Smooth muscle cell (in vitro differentiated cells): Measurements from ENCODE around the gene CHST8. TPM values are rescaled to one million over a fixed set of nuclear protein-coding genes. Genes with fewer than 3 reads are reported as not detected.

ENCODE experiments used
- DNase-seq: peaks from one replicate; lab custom pipeline; 2025; ENCODE audit not compliant: unreplicated experiment; lab: John Stamatoyannopoulos, UW
- H2AFZ ChIP-seq: fragments of 200-600 bp; sonication (generic); 2 replicates; pipeline ENCODE4 v1.6.0; 2016; ENCODE audit warnings: antibody characterized with exemption, low read depth, mild to moderate bottlenecking
- H3F3A ChIP-seq: fragments of 200-600 bp; sonication (generic); 2 replicates; pipeline ENCODE4 v1.6.0; 2017; ENCODE audit warnings: antibody characterized with exemption, low read depth
- H3K27ac ChIP-seq: fragments of 200-600 bp; sonication (generic); 2 replicates; pipeline ENCODE4 v1.5.1; 2016; ENCODE audit warnings: low read depth, mild to moderate bottlenecking
- H3K27me3 ChIP-seq: fragments of 200-600 bp; sonication (generic); 2 replicates; pipeline ENCODE4 v1.6.1; 2016; ENCODE audit warnings: low read depth, mild to moderate bottlenecking
- H3K36me3 ChIP-seq: fragments of 200-600 bp; sonication (generic); 2 replicates; pipeline ENCODE4 v1.5.1; 2016; ENCODE audit warnings: low read depth
- H3K4me1 ChIP-seq: fragments of 200-600 bp; sonication (generic); 2 replicates; pipeline ENCODE4 v1.5.1; 2016; ENCODE audit warnings: low read depth
- H3K4me2 ChIP-seq: fragments of 200-600 bp; sonication (generic); 2 replicates; pipeline ENCODE4 v1.6.0; 2016; ENCODE audit warnings: mild to moderate bottlenecking
- H3K4me3 ChIP-seq: fragments of 200-600 bp; sonication (generic); 2 replicates; pipeline ENCODE4 v1.5.1; 2016; ENCODE audit warnings: mild to moderate bottlenecking
- H3K79me2 ChIP-seq: fragments of 200-600 bp; sonication (generic); 2 replicates; pipeline ENCODE4 v1.6.0; 2016; ENCODE audit warnings: low read depth, mild to moderate bottlenecking
- H3K9ac ChIP-seq: fragments of 200-600 bp; sonication (generic); 2 replicates; pipeline ENCODE4 v1.6.0; 2016; ENCODE audit warnings: low read depth
- H3K9me3 ChIP-seq: fragments of 200-600 bp; sonication (generic); replicated peaks from 2 replicates; pipeline ENCODE4 v1.5.1; 2016; ENCODE audit warnings: low read depth
- H4K20me1 ChIP-seq: fragments of 200-600 bp; sonication (generic); 2 replicates; pipeline ENCODE4 v1.6.0; 2016; ENCODE audit warnings: low read depth
- CTCF ChIP-seq: fragments of 200-600 bp; sonication (generic); IDR thresholded peaks from 2 replicates; pipeline ENCODE4 v1.5.1; 2017; ENCODE audit warnings: borderline replicate concordance, mild to moderate bottlenecking, antibody characterized with exemption; ENCODE audit not compliant: insufficient read depth, poor library complexity, severe bottlenecking
- WGBS: methylation state at CpG from one replicate; pipeline ENCODE4 v1.1.7; 2016; ENCODE audit warnings: low lambda C conversion rate; 5-methylcytosine and 5-hydroxymethylcytosine counted together
- polyA plus RNA-seq: library from polyadenylated mRNA; unstranded; fragments of >200 nt; fragmentation: Nextera tagmentation; extraction: Ambion mirVana; gene quantifications from 2 replicates; pipeline ENCODE4 v1.2.1, GENCODE V29; 2016
- total RNA-seq: library from RNA; depleted of rRNA; stranded (reverse); fragments of >200 nt; gene quantifications from 2 replicates; pipeline ENCODE4 v1.2.3, GENCODE V29; 2014

The CHST8 gene
- total and polyA plus RNA-seq, 2 experiments from 2014 or later: not detected

DNA sequence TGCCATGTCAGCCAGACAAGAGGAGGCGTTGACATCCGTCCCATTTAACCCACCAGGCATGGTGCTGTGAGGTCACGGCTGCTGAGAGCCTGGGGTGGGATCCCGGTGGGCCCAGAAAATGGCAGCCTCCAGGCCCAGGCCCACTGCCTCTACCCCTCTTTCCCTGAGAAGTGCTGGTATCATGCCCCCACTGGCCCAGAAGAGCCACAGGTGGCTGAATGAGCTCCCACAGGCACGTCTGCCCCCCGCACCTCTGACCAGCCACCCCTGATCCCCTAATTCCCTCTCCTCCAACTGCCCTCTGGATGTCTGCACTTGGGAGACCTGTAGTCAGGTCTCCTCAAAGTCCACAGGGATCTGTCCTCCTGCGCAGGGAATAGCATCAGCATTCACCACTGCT, 137.6 kb downstream of the CHST8 start:
- H3K4me1 ChIP-seq: no peaks in the 10 kb centered on the region
- H3K27ac ChIP-seq: no peak overlapping the region
- no peak overlapping the region for H3K9ac ChIP-seq
- H3K27me3 ChIP-seq: no peaks in the 10 kb centered on the region
- no peak overlapping the region for H3K4me3 ChIP-seq
- no peaks in the 10 kb centered on the region for H3K36me3 ChIP-seq
- no peak for DNase-seq
- H3K79me2 ChIP-seq: no peaks in the 10 kb centered on the region
- H3K4me2 ChIP-seq: no peak overlapping the region
- H3K9me3 ChIP-seq: no peaks in the 10 kb centered on the region
- no peak overlapping the region for H2AFZ ChIP-seq
- 92% methylated on average over 7 of the region's 7 CpGs for WGBS
- no peaks in the 10 kb centered on the region for H4K20me1 ChIP-seq
- TF ChIP-seq CTCF: no peak
- H3F3A ChIP-seq: no peaks in the 10 kb centered on the region

GRCh38 chr19:33763633-33764371, 142.0 kb downstream of the CHST8 start:
- Histone ChIP-seq H3F3A (no peaks in the 10 kb centered on the region), H3K9ac (no peak overlapping the region), H3K27ac (no peak overlapping the region), H3K36me3 (no peaks in the 10 kb centered on the region), H2AFZ (no peak overlapping the region), H3K4me3 (no peak overlapping the region), H3K79me2 (no peaks in the 10 kb centered on the region), H3K4me2 (no peak overlapping the region), H3K9me3 (no peaks in the 10 kb centered on the region), H3K4me1 (no peaks in the 10 kb centered on the region), H3K27me3 (no peaks in the 10 kb centered on the region), H4K20me1 (no peaks in the 10 kb centered on the region)
- WGBS: 77% methylated on average over 11 of the region's 11 CpGs
- TF ChIP-seq CTCF: no peak
- no peak for DNase-seq

- no peaks in the 10 kb centered on the region for H3K9me3 ChIP-seq
- no peak overlapping the region for H2AFZ ChIP-seq
- H4K20me1 ChIP-seq: no peaks in the 10 kb centered on the region
- 77% methylated on average over 13 of the region's 13 CpGs for WGBS
- no peaks in the 10 kb centered on the region for H3F3A ChIP-seq
- H3K36me3 ChIP-seq: no peaks in the 10 kb centered on the region
- no peaks in the 10 kb centered on the region for H3K79me2 ChIP-seq
- H3K4me3 ChIP-seq: no peak overlapping the region
- no peak overlapping the region for H3K27ac ChIP-seq
- no peak for DNase-seq
- no peak overlapping the region for H3K9ac ChIP-seq
- peaks cover 10% of the 10 kb centered on the region for H3K27me3 ChIP-seq
- no peak overlapping the region for H3K4me2 ChIP-seq
- H3K4me1 ChIP-seq: no peaks in the 10 kb centered on the region
- TF ChIP-seq CTCF: no peak
Observed at GRCh38 chr19:33766623-33767022, 144.9 kb downstream of the CHST8 start.

DNA sequence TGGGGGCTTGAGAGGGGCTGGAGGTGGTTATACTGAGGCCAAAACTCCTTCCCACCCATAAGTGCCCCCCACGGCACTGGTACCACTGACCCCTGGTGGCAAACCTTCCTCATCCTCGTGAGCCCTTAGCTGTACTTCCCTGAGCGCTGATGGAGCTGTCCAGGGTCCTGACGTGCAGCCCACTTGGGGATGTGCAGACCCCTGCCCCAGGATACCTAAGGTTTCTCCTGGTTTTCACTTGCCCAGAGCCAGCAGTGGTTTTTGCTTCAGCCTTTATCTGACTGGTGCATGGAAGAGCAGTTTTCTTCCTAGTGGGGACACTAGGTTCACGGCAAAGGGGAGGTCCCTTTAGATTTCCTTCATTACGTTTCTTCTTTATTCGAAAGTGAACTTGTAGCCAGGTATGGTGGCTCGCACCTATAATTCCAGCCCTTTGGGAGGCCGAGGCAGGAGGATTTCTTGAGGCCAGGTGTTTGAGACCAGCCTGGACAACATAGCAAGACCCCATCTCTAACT, 146.2 kb downstream of the CHST8 start:
- TF ChIP-seq CTCF: no peak
- Histone ChIP-seq H3K27ac (no peak overlapping the region), H3F3A (no peaks in the 10 kb centered on the region), H2AFZ (no peak overlapping the region), H3K4me2 (no peak overlapping the region), H3K9ac (no peak overlapping the region), H4K20me1 (no peaks in the 10 kb centered on the region), H3K9me3 (no peaks in the 10 kb centered on the region), H3K36me3 (no peaks in the 10 kb centered on the region), H3K27me3 (peaks cover 10% of the 10 kb centered on the region), H3K4me3 (no peak overlapping the region), H3K4me1 (no peaks in the 10 kb centered on the region), H3K79me2 (no peaks in the 10 kb centered on the region)
- DNase-seq: peak; percentile 14
- 44% methylated on average over 9 of the region's 9 CpGs for WGBS
